GM12873 (cell line): ENCODE results near the gene ZNF775.

Experiments used
- CTCF ChIP-seq: IDR thresholded peaks from 2 replicates; pipeline ENCODE4 v1.5.1; 2012; ENCODE audit warnings: low read depth, mild to moderate bottlenecking, moderate library complexity, low read length, control low read depth; ENCODE audit not compliant: insufficient read depth; ENCODE audit errors: missing control alignments

ZNF775 gene

DNA sequence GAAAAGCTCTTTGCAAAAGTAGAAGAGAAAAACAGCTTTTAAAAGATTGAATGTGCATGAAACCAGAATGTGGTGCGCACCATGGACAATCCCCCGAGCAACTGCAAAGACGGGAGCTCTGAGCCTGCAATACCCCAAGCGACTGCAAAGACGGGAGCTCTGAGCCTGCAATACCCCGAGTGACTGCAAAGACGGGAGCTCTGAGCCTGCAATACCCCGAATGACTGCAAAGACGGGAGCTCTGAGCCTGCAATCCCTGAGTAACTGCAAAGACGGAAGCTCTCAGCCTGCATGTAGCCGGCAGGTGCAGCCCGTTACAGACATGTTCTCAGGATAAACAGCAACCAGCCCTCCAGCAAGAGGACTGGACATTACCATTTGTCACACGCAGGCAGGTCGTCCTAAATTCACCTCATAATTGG is 6.2 kb downstream of the ZNF775 start:
- TF ChIP-seq CTCF: no peak

- no peak for TF ChIP-seq CTCF
Observed at GRCh38 chr7:150388306-150388705, 9.2 kb downstream of the ZNF775 start.

DNA sequence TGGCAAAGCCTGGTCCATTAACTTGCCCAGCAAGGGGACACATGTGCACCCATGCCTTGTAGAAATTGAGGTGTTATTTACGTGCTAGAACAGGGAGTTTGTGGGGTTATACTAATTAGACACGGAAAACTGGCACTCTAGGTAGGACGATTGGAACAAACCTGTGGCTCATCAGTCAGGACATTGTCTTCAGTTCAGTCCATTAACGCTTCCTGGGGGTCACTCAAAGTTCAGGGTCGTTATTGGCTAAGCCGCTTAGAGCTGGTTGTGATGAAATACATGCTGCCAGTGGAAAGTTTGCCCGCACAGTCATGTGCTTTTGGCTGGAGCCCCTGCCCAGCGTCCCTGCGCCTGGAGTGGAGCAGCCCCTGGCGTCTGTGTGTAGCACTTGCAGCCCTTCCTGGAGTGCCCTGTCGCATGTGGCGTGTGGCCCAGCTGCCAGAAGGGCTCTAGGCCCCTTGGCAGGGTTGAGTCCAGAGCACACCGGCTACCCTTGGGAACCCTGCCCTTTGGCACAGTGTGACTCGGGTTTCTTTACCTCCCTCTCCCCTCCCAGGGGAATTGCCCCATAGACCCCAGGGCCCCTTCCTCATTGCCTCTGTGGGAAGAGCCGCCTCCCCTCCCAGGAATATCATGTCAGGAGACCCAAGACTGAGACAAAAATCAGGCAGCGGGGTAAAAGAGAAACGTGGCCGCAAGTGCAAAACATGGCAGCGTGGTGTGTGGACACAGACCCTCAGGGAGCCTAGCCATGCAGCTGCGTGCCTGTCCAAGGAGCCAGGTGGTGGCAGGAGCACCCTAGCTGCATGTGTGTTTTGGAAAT is 9.8 kb downstream of the ZNF775 start:
- peak; percentile 58 for TF ChIP-seq CTCF

GRCh38 chr7:150389532-150389816 is 10.3 kb downstream of the ZNF775 start:
- TF ChIP-seq CTCF: no peak

DNA sequence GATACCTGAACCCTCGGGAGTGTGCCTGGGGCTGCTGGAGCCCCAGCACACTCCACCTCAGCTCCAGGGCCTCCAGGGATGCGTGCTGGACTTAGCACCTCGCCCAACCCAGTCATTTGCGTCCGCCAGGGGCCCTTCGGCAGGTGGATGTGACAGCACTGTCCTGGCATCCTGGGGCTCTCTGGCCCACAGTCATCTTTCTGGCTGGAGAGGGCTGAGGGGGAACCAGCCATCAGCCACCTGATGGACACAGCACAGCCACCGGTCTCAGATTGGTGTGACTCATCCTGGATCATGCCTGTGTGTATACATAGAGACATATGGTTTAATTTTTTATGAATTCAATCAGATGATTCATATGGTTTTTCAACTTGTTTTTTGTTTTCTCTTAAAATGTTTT is 11.1 kb downstream of the ZNF775 start:
- TF ChIP-seq CTCF: no peak

- no peak for TF ChIP-seq CTCF
Observed at GRCh38 chr7:150393325-150393724, 14.2 kb downstream of the ZNF775 start.

GRCh38 chr7:150396426-150396825 is 17.3 kb downstream of the ZNF775 start:
- no peak for TF ChIP-seq CTCF
